GM21381 (cell line): ENCODE data around the gene SHISAL2A.
"Not testable (repeated sequence)": the region's sequence is repeated elsewhere in the genome, so short reads cannot be mapped to it uniquely, and the experiment has no call there.

Experiments
- ATAC-seq: cut with Tn5 transposase; IDR thresholded peaks from one replicate; pipeline ENCODE4 v1.9.1; 2021; ENCODE audit warnings: mild to moderate bottlenecking, moderate library complexity; ENCODE audit not compliant: unreplicated experiment

The SHISAL2A gene

GRCh38 chr1:52681136-52681535 is 48.2 kb downstream of the SHISAL2A start:
- ATAC-seq = no peak

GRCh38 chr1:52683367-52683940 is 50.5 kb downstream of the SHISAL2A start:
- ATAC-seq = no peak

GRCh38 chr1:52684545-52684944 is 51.6 kb downstream of the SHISAL2A start:
- no peak for ATAC-seq

GRCh38 chr1:52686261-52686751 is 53.3 kb downstream of the SHISAL2A start:
- ATAC-seq = not testable (repeated sequence)

- no peak for ATAC-seq
Observed at GRCh38 chr1:52686830-52687229, 53.9 kb downstream of the SHISAL2A start.

- no peak for ATAC-seq
Observed at GRCh38 chr1:52691821-52692220, 58.9 kb downstream of the SHISAL2A start.

- ATAC-seq = no peak
Observed at GRCh38 chr1:52692697-52693096, 59.7 kb downstream of the SHISAL2A start.

- ATAC-seq = not testable (repeated sequence)
Observed at GRCh38 chr1:52693351-52693750, 60.4 kb downstream of the SHISAL2A start.

GRCh38 chr1:52693843-52694242 is 60.9 kb downstream of the SHISAL2A start:
- no peak for ATAC-seq

GRCh38 chr1:52695627-52696026 is 62.7 kb downstream of the SHISAL2A start:
- no peak for ATAC-seq

GRCh38 chr1:52697795-52698674 is 65.1 kb downstream of the SHISAL2A start, which contains the start of gene COA7:
Gene COA7 (minus strand): TSS chr1:52698347. CDS start chr1:52698326, 21 bp downstream.
- peak; percentile 50 for ATAC-seq

- peak; percentile 85 for ATAC-seq
Observed at GRCh38 chr1:52702886-52703787, 70.2 kb downstream of the SHISAL2A start.

- ATAC-seq = no peak
Observed at GRCh38 chr1:52706136-52706670, 73.2 kb downstream of the SHISAL2A start.
